Stimulated activated CD4-positive, alpha-beta T cell treated with anti-CD3 and anti-CD28 coated beads, Interleukin-12 subunit alpha, Interleukin-12 subunit beta, amount 100 ng/mL, for 24 hours (primary cell): ENCODE results near the gene THADA.

Source experiments
- DNase-seq, 2 experiments: peaks; one replicate each; pipeline ENCODE4 v3.0.0-alpha.2; 2020; ENCODE audit warnings: low read depth in 2 of 2

The THADA gene

GRCh38 chr2:43444989-43445645 is 150.7 kb downstream of the THADA start:
- no peak for DNase-seq

- DNase-seq, result no peak
Measured at GRCh38 chr2:43443282-43443681, 152.6 kb downstream of the THADA start.

GRCh38 chr2:43441195-43441594 is 154.6 kb downstream of the THADA start:
- DNase-seq, result no peak

GRCh38 chr2:43438858-43439655 is 156.8 kb downstream of the THADA start:
- no peak for DNase-seq

GRCh38 chr2:43438342-43438741 is 157.5 kb downstream of the THADA start:
- DNase-seq, result no peak

GRCh38 chr2:43437363-43437762 is 158.5 kb downstream of the THADA start:
- no peak for DNase-seq

- DNase-seq, result no peak
Measured at GRCh38 chr2:43436431-43436830, 159.4 kb downstream of the THADA start.

- DNase-seq, result no peak
Measured at GRCh38 chr2:43435746-43436145, 160.1 kb downstream of the THADA start.

- DNase-seq, result no peak
Measured at GRCh38 chr2:43430489-43430888, 165.3 kb downstream of the THADA start.

- DNase-seq, result no peak
Measured at GRCh38 chr2:43429369-43429768, 166.5 kb downstream of the THADA start.

GRCh38 chr2:43427032-43427424 is 168.8 kb downstream of the THADA start:
- DNase-seq, result no peak

- DNase-seq, result peak; percentile 40 to 46
Measured at GRCh38 chr2:43426305-43427031, 169.4 kb downstream of the THADA start.

GRCh38 chr2:43425659-43426058 is 170.2 kb downstream of the THADA start:
- DNase-seq, result no peak

GRCh38 chr2:43424262-43425207 is 171.3 kb downstream of the THADA start:
- no peak for DNase-seq

GRCh38 chr2:43423941-43424261 is 171.9 kb downstream of the THADA start:
- no peak for DNase-seq

GRCh38 chr2:43421194-43421593 is 174.6 kb downstream of the THADA start:
- DNase-seq, result no peak

GRCh38 chr2:43420389-43420801 is 175.4 kb downstream of the THADA start:
- no peak for DNase-seq

GRCh38 chr2:43419876-43420275 is 176.0 kb downstream of the THADA start:
- DNase-seq, result no peak

GRCh38 chr2:43419243-43419642 is 176.6 kb downstream of the THADA start:
- no peak for DNase-seq

GRCh38 chr2:43418680-43419079 is 177.2 kb downstream of the THADA start:
- no peak for DNase-seq

- no peak for DNase-seq
Measured at GRCh38 chr2:43417300-43417699, 178.5 kb downstream of the THADA start.

- no peak for DNase-seq
Measured at GRCh38 chr2:43415592-43415991, 180.2 kb downstream of the THADA start.
